Inflammatory macrophage treated with lipopolysaccharide for 1 hour (primary cell): Measurements from ENCODE around the gene ARHGAP22.

Experiments
- DNase-seq, 2 donors: peaks; one replicate each; pipeline ENCODE4 v3.0.0-alpha.2; 2020 to 2022

The ARHGAP22 gene

GRCh38 chr10:48526011-48526821 lies 78.7 kb downstream of the ARHGAP22 start:
- no peak for DNase-seq

DNA sequence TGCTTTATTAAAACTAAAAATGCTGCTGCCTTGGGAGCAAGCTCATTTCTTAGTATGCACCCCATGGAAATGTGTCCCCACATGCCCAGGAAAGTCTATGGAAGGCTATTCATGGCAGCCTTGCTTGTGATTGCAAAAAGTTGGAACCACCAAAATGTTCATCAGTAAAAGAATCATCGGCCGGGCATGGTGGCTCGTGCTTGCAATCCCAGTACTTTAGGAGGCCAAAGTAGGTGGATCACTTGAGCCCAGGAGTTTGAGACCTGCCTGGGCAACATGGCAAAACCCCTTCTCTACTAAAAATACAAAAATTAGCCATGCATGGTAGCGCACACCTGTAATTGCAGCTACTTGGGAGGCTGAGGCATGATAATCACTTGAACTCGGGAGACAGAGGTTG lies 79.8 kb downstream of the ARHGAP22 start:
- no peak for DNase-seq

- peak; percentile 39 to 61 for DNase-seq
Observed at GRCh38 chr10:48523820-48524758, 80.8 kb downstream of the ARHGAP22 start.

GRCh38 chr10:48523212-48523819 lies 81.6 kb downstream of the ARHGAP22 start:
- no peak for DNase-seq

- peak in 1 of 2 donors; percentile 19 for DNase-seq
Observed at GRCh38 chr10:48522011-48522765, 82.7 kb downstream of the ARHGAP22 start.

DNA sequence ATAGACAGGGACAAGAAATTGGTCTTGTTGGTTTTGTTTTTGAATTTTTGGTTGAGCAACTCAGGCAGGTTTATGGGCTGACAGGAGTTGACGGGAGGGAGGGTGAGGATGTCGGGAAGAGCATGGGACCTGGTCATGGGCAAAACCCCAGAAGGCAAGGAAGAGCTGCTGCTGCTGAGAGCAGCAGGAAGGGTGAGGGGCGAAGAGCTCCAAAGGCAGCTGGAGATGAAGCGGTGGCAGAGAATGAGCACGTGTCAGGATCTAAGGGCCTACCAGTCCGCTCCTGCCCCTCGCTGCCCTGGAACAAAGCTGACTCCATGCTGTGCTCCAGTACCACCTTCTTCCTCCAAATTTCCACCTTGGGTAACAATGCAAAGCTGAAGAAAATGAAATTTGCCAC lies 84.3 kb downstream of the ARHGAP22 start:
- no peak for DNase-seq

- no peak for DNase-seq
Observed at GRCh38 chr10:48520184-48520506, 84.7 kb downstream of the ARHGAP22 start.

DNA sequence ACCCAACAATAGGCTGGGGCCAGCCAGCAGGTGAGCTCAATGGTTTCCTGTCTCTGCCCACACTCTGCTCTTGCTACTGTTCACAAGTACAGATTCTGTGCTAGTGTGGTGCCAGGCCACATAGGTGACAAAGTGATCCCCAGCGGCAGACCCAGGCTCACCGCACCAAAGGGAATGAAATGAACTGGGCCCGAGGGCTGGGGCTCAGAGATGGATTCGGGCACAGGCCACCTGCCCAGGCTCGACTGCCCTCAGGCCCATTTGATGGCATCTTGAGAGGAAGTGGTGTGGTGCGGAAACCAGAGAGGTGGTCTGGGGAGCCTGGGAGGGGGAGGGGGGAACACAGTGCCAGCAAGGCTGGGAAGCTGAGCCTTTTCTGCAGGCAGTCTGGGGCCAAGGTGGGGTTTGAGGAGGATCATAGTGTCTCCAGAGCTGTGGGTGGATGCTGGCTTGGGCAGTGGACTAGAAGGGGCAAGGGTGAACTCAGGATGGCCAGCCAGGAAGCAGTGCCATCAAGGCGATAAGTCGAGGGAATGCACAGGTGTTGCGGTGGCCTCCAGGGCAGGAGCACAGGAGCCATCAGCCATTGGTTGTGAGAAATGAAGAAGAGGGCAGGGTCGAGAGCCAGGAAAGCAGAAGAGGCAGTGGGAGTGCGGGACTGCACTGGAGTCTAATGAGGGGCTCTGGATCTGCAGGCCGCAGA lies 85.2 kb downstream of the ARHGAP22 start:
- DNase-seq = no peak

GRCh38 chr10:48518986-48519385 lies 85.9 kb downstream of the ARHGAP22 start:
- no peak for DNase-seq

DNA sequence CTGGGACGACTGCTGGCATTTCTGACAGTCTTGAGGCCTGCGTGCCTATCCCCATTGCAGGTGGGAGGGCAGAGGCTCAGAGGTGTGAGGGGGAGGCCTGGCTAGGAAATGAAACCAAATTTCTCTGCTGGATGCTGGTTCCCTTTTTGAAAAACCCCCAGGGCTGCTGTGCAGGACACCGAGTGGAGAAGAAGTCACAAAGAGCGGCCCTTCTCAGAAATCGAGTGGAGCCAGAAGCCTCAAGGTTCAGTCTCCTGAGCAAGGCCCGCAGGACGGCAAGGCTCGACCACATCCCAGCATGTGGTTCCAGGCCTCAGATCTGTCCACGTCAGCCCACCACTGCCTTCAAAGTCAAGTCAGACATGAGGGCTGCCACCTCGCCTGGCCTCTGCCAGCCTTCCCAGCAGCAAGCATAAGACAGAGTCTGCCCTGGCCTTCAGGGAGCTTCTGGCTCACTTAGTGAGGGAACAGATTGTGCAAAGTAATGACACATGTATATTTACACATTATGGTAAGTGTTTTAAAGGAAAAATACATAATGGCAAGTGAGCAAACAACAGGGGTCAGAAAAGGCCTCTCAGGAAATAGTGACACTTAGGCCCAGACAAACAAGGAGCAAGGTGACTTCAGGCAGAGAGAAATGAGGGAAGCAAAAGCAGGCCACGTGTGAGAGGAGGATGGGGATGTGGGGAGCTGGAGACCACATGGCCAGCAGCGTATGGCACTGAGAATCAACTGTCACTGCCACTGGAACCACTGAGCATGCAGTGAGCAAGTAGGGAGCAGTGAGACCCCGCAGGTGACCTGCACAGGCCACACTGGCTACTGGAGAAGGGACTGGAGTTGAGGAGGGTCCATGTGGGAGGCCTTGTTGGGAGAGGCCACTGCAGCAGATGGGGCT lies 86.7 kb downstream of the ARHGAP22 start:
- DNase-seq = peak; percentile 72 to 87

GRCh38 chr10:48517482-48517881 lies 87.4 kb downstream of the ARHGAP22 start:
- DNase-seq = no peak

DNA sequence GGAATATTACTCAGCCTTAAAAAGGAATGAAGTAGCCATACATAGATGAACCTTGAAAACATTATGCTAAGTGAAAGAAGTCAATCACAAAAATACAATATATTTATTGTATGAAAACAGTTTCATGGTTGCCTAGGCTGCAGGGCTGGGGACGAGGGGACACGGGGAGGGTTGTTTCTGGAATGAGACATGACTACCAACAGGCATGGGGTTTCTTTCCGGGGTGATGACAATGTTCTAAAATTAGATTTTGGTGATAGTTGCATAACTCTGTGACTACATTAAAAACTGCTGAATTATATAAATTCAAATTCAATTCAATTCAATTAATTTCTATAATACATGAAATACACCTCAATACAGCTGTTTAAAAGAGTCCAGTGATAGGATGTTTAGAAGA lies 88.0 kb downstream of the ARHGAP22 start:
- peak; percentile 49 to 78 for DNase-seq

- DNase-seq = no peak
Observed at GRCh38 chr10:48514916-48515315, 90.0 kb downstream of the ARHGAP22 start.

GRCh38 chr10:48514255-48514654 lies 90.6 kb downstream of the ARHGAP22 start:
- DNase-seq = no peak

- DNase-seq = peak; percentile 75 to 95
Observed at GRCh38 chr10:48512861-48513260, 92.0 kb downstream of the ARHGAP22 start.

DNA sequence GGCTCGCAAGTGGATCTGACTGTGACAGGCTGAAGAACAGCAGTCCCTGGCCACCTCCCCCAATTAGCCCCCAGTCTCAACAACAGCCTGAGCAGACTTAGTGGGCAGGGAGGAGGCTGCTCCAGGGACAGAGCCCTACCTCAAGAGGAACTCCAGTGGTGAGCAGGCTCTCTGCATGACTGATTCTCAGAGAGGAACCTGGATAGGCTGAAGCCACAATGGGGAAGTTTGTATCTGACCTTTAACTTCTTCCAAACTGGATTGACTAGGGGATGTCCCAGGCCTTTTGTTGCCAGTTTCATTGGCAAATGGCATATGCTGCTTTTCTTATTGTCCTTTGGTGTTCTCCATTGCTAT lies 93.0 kb downstream of the ARHGAP22 start:
- peak; percentile 85 to 95 for DNase-seq

GRCh38 chr10:48511066-48511874 lies 93.6 kb downstream of the ARHGAP22 start:
- DNase-seq = no peak

- DNase-seq = peak in 1 of 2 donors; percentile 25
Observed at GRCh38 chr10:48509974-48510692, 94.7 kb downstream of the ARHGAP22 start.
